Esophagus squamous epithelium (tissue), 5 donors: Measurements from ENCODE around the gene SHISA8. TPM values are rescaled to one million over a fixed set of nuclear protein-coding genes. Genes with fewer than 3 reads are reported as not detected.

Experiments used
- DNase-seq: peaks from one replicate; lab custom pipeline; 2025; lab: John Stamatoyannopoulos, UW
- H3K27ac ChIP-seq, 4 donors: fragments of 200-600 bp; sonication (generic); one replicate each; pipeline ENCODE4 v1.5.1; 2016 to 2019; ENCODE audit warnings: mild to moderate bottlenecking in 1 of 4
- H3K27me3 ChIP-seq, 4 donors: fragments of 200-600 bp; sonication (generic); 1 replicate in 3 of 4; 2 replicates in 1 of 4; pipeline versions ENCODE4 v1.5.1 to v1.6.0; 2017 to 2021; ENCODE audit warnings: antibody characterized with exemption in 1 of 4
- H3K36me3 ChIP-seq, 3 donors: fragments of 200-600 bp; sonication (generic); one replicate each; pipeline ENCODE4 v1.5.1; 2016 to 2019
- H3K4me1 ChIP-seq, 3 donors: fragments of 200-600 bp; sonication (generic); one replicate each; pipeline ENCODE4 v1.5.1; 2017 to 2019
- H3K4me3 ChIP-seq, 4 donors: fragments of 200-600 bp; sonication (generic); 1 replicate in 3 of 4; 2 replicates in 1 of 4; pipeline ENCODE4 v1.5.1; 2016 to 2019; ENCODE audit warnings: mild to moderate bottlenecking in 2 of 4, moderate library complexity in 1 of 4
- H3K9me3 ChIP-seq, 3 donors: fragments of 200-600 bp; sonication (generic); one replicate each; pipeline ENCODE4 v1.5.1; 2016 to 2019
- CTCF ChIP-seq, 6 experiments: fragments of 450-650 bp in 4 of 6; fragments of 200-600 bp in 2 of 6; sonication (generic) in 2 of 6; IDR thresholded peaks; one replicate each; pipeline ENCODE4 v1.5.1; 2016 to 2019; ENCODE audit warnings: antibody characterized with exemption in 6 of 6, mild to moderate bottlenecking in 4 of 6, moderate library complexity in 4 of 6
- POLR2A ChIP-seq, 4 donors: fragments of 450-650 bp; IDR thresholded peaks; one replicate each; pipeline ENCODE4 v1.6.1; 2017; ENCODE audit warnings: antibody characterized with exemption in 4 of 4, mild to moderate bottlenecking in 4 of 4, moderate library complexity in 3 of 4
- whole genome bisulfite sequencing, 2 donors: methylation state at CpG; one replicate each; pipeline ENCODE4 v1.1.5; 2018; 5-methylcytosine and 5-hydroxymethylcytosine counted together
- intact Hi-C: fragments of 100-400 bp; cut with DNase I; formaldehyde crosslinking; loops from one replicate; pipeline ENCODE4 v1.15.0; 2022
- total RNA-seq, 4 donors: library from RNA; depleted of rRNA; stranded (reverse); fragments of >200 nt; gene quantifications; one replicate each; pipeline ENCODE4 v1.1.0, GENCODE V29; 2016
- donor health status: DM: yes; HTN: yes; CAD: no.

SHISA8 gene
- total RNA-seq, 4 donors from 2014 or later = not detected

- TF ChIP-seq CTCF (IDR thresholded peaks at IDR 0.05) (no peak), POLR2A (IDR thresholded peaks at IDR 0.05) (no peak)
Observed at GRCh38 chr22:41893591-41894375, 21.1 kb downstream of the SHISA8 start.

GRCh38 chr22:41892721-41893120 lies 22.2 kb downstream of the SHISA8 start:
- Histone ChIP-seq H3K4me3 (no peak overlapping the region), H3K4me1 (no peaks in the 10 kb centered on the region), H3K27me3 (no peaks in the 10 kb centered on the region), H3K9me3 (no peaks in the 10 kb centered on the region), H3K27ac (no peak overlapping the region), H3K36me3 (peaks cover 38 to 100% (median 52%) of the 10 kb centered on the region in 3 donors)
- DNase-seq = no peak
- WGBS, 2 donors = 96% methylated on average over 2 of the region's 4 CpGs; no CpG with 5 or more reads in 1 of the 2 donors
- TF ChIP-seq POLR2A (IDR thresholded peaks at IDR 0.05) = no peak
- TF ChIP-seq CTCF (IDR thresholded peaks at IDR 0.05) = no peak
- intact Hi-C loops = no loop called here

More at GRCh38 chr22:41893591-41894375, 21.1 kb downstream of the SHISA8 start:
- Histone ChIP-seq H3K27me3 (no peaks in the 10 kb centered on the region), H3K27ac (no peak overlapping the region), H3K4me3 (no peak overlapping the region), H3K9me3 (no peaks in the 10 kb centered on the region), H3K4me1 (no peaks in the 10 kb centered on the region), H3K36me3 (peaks cover 41 to 100% (median 59%) of the 10 kb centered on the region in 3 donors)
- intact Hi-C loops = no loop called here
- 75 to 84% methylated on average over 6 to 7 of the region's 7 CpGs for WGBS, 2 donors
- DNase-seq = no peak

DNA sequence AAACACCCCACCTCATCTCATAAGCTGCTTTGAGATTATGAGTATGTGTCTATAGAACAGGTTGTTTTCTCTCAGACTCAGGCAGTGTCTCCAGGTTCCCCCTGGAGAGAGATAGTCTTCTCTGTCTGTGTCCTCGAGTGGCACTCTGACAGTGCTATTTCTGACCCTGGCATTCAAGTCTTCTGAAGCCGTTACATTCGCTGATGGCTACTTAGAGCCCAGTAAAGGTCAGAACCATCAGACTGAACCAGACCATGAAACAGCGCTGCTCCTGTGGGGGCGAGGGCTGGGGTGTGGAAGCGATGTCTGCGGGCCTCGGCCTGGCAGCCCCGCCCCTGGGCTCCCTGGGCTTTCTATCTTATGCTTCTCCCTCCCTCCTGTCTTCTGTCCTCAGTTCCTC lies 23.5 kb downstream of the SHISA8 start:
- H3K27me3 ChIP-seq = no peaks in the 10 kb centered on the region
- H3K27ac ChIP-seq = no peak overlapping the region
- peaks cover 33 to 100% (median 45%) of the 10 kb centered on the region in 3 donors for H3K36me3 ChIP-seq
- H3K9me3 ChIP-seq = no peaks in the 10 kb centered on the region
- 92 to 98% methylated on average over 7 to 8 of the region's 9 CpGs for WGBS, 2 donors
- DNase-seq = no peak
- H3K4me3 ChIP-seq = no peak overlapping the region
- no peaks in the 10 kb centered on the region for H3K4me1 ChIP-seq
- intact Hi-C loops = no loop called here
- TF ChIP-seq POLR2A (IDR thresholded peaks at IDR 0.05) = no peak
- no peak for TF ChIP-seq CTCF (IDR thresholded peaks at IDR 0.05)

- Histone ChIP-seq H3K36me3 (peaks cover 45 to 100% (median 49%) of the 10 kb centered on the region in 3 donors), H3K27me3 (no peaks in the 10 kb centered on the region), H3K4me3 (no peak overlapping the region), H3K9me3 (no peaks in the 10 kb centered on the region), H3K27ac (no peak overlapping the region), H3K4me1 (no peaks in the 10 kb centered on the region)
- TF ChIP-seq POLR2A (IDR thresholded peaks at IDR 0.05) = no peak
- TF ChIP-seq CTCF (IDR thresholded peaks at IDR 0.05) = no peak
- intact Hi-C loops = no loop called here
- WGBS, 2 donors = 67 to 71% methylated on average over 4 of the region's 4 CpGs
- DNase-seq = no peak
Observed at GRCh38 chr22:41888627-41889200, 26.2 kb downstream of the SHISA8 start.

- no peak overlapping the region for H3K4me3 ChIP-seq
- intact Hi-C loops = no loop called here
- no peak overlapping the region for H3K27ac ChIP-seq
- H3K36me3 ChIP-seq = peaks cover 33 to 100% (median 56%) of the 10 kb centered on the region in 3 donors
- TF ChIP-seq CTCF (IDR thresholded peaks at IDR 0.05) (no peak), POLR2A (IDR thresholded peaks at IDR 0.05) (no peak)
- H3K4me1 ChIP-seq = no peaks in the 10 kb centered on the region
- WGBS, 2 donors = 80 to 87% methylated on average over 6 of the region's 6 CpGs
- H3K27me3 ChIP-seq = no peaks in the 10 kb centered on the region
- no peak for DNase-seq
- no peaks in the 10 kb centered on the region for H3K9me3 ChIP-seq
Observed at GRCh38 chr22:41885516-41885915, 29.4 kb downstream of the SHISA8 start.
